Renal cortex interstitium (tissue), 15 donors: ENCODE measurements around the gene TXN. TPM values are rescaled to one million over a fixed set of nuclear protein-coding genes. Genes with fewer than 3 reads are reported as not detected.

Source experiments
- DNase-seq, 11 donors: peaks; one replicate each; pipeline ENCODE4 v3.0.0-alpha.2; 2013; ENCODE audit warnings: low read depth in 9 of 11, low spot score in 4 of 11; ENCODE audit errors: extremely low read depth in 1 of 11
- long read RNA-seq, 16 experiments: transcript quantifications; one replicate each; lab custom pipeline, GENCODE V29; 2026
- polyA plus RNA-seq, 3 donors: library from polyadenylated mRNA; unstranded; fragments of 120-200 nt; gene quantifications; one replicate each; pipeline ENCODE4 v1.2.1, GENCODE V29; 2013; ENCODE audit not compliant: insufficient read length in 3 of 3

TXN gene
- polyA plus RNA-seq = 100 to 1,000 TPM; 208 to 240 (median 208) TPM
- long read RNA-seq, donor 1, transcript TXN-202 (5 exons, 869 nt) = major isoform, 235 of 256 reads
- long read RNA-seq, donor 1, partial matches to known transcripts = 17 of 256 reads
- long read RNA-seq, donor 1, other reads (novel, unspliced or antisense) = 0 of 256 reads
- long read RNA-seq, donor 2, transcript TXN-203 (2 exons, 540 nt) = minor isoform, 5 of 265 reads
- long read RNA-seq, donor 2, transcript TXN-202 (5 exons, 869 nt) = major isoform, 240 of 265 reads
- long read RNA-seq, donor 2, partial matches to known transcripts = 20 of 265 reads
- long read RNA-seq, donor 2, other reads (novel, unspliced or antisense) = 0 of 265 reads
- long read RNA-seq, donor 3, transcript TXN-202 (5 exons, 869 nt) = major isoform, 362 of 392 reads
- long read RNA-seq, donor 3, transcript TXN-203 (2 exons, 540 nt) = minor isoform, 11 of 392 reads
- long read RNA-seq, donor 3, partial matches to known transcripts = 19 of 392 reads
- long read RNA-seq, donor 3, other reads (novel, unspliced or antisense) = 0 of 392 reads
- long read RNA-seq, donor 4, transcript TXN-202 (5 exons, 869 nt) = major isoform, 211 of 240 reads
- long read RNA-seq, donor 4, partial matches to known transcripts = 20 of 240 reads
- long read RNA-seq, donor 4, other reads (novel, unspliced or antisense) = 7 of 240 reads
- long read RNA-seq, donor 5 = 0 reads
- long read RNA-seq, donor 6, transcript TXN-202 (5 exons, 869 nt) = major isoform, 237 of 291 reads
- long read RNA-seq, donor 6, partial matches to known transcripts = 51 of 291 reads
- long read RNA-seq, donor 6, other reads (novel, unspliced or antisense) = 0 of 291 reads
- long read RNA-seq, donor 7, transcript TXN-202 (5 exons, 869 nt) = major isoform, 303 of 319 reads
- long read RNA-seq, donor 7, partial matches to known transcripts = 8 of 319 reads
- long read RNA-seq, donor 7, other reads (novel, unspliced or antisense) = 6 of 319 reads
- long read RNA-seq, donor 8, transcript TXN-202 (5 exons, 869 nt) = major isoform, 574 of 716 reads
- long read RNA-seq, donor 8, transcript TXN-203 (2 exons, 540 nt) = minor isoform, 12 of 716 reads
- long read RNA-seq, donor 8, partial matches to known transcripts = 113 of 716 reads
- long read RNA-seq, donor 8, other reads (novel, unspliced or antisense) = 17 of 716 reads
- long read RNA-seq, donor 9, transcript TXN-202 (5 exons, 869 nt) = major isoform, 248 of 283 reads
- long read RNA-seq, donor 9, partial matches to known transcripts = 33 of 283 reads
- long read RNA-seq, donor 9, other reads (novel, unspliced or antisense) = 0 of 283 reads
- long read RNA-seq, donor 10, transcript TXN-202 (5 exons, 869 nt) = major isoform, 316 of 354 reads
- long read RNA-seq, donor 10, transcript TXN-203 (2 exons, 540 nt) = minor isoform, 5 of 354 reads
- long read RNA-seq, donor 10, partial matches to known transcripts = 25 of 354 reads
- long read RNA-seq, donor 10, other reads (novel, unspliced or antisense) = 6 of 354 reads
- long read RNA-seq, donor 11, transcript TXN-202 (5 exons, 869 nt) = major isoform, 192 of 203 reads
- long read RNA-seq, donor 11, partial matches to known transcripts = 9 of 203 reads
- long read RNA-seq, donor 11, other reads (novel, unspliced or antisense) = 0 of 203 reads
- long read RNA-seq, donor 12, transcript TXN-202 (5 exons, 869 nt) = major isoform, 122 of 151 reads
- long read RNA-seq, donor 12, partial matches to known transcripts = 25 of 151 reads
- long read RNA-seq, donor 12, other reads (novel, unspliced or antisense) = 0 of 151 reads
- long read RNA-seq, donor 13 = 0 reads
- long read RNA-seq, donor 14, transcript TXN-202 (5 exons, 869 nt) = major isoform, 265 of 285 reads
- long read RNA-seq, donor 14, partial matches to known transcripts = 17 of 285 reads
- long read RNA-seq, donor 14, other reads (novel, unspliced or antisense) = 0 of 285 reads
- long read RNA-seq, donor 15, transcript TXN-202 (5 exons, 869 nt) = major isoform, 96 of 115 reads
- long read RNA-seq, donor 15, partial matches to known transcripts = 17 of 115 reads
- long read RNA-seq, donor 15, other reads (novel, unspliced or antisense) = 0 of 115 reads
- long read RNA-seq, donor 16, transcript TXN-202 (5 exons, 869 nt) = major isoform, 601 of 666 reads
- long read RNA-seq, donor 16, transcript TXN-203 (2 exons, 540 nt) = minor isoform, 8 of 666 reads
- long read RNA-seq, donor 16, partial matches to known transcripts = 41 of 666 reads
- long read RNA-seq, donor 16, other reads (novel, unspliced or antisense) = 16 of 666 reads

GRCh38 chr9:110256380-110257096, at the start of gene TXN:
Gene TXN (minus strand): TSS chr9:110256507. CDS start chr9:110256435, 72 bp downstream.
- peak; percentile 68 to 87 (median 80) for DNase-seq

GRCh38 chr9:110303133-110303532, 46.8 kb upstream of the TXN start:
- no peak for DNase-seq

- no peak for DNase-seq
Observed at GRCh38 chr9:110298043-110298605, 41.8 kb upstream of the TXN start.

GRCh38 chr9:110293248-110293647, 36.9 kb upstream of the TXN start:
- DNase-seq = no peak

GRCh38 chr9:110291921-110292557, 35.7 kb upstream of the TXN start:
- DNase-seq = no peak

GRCh38 chr9:110290001-110290400, 33.7 kb upstream of the TXN start:
- DNase-seq = no peak

GRCh38 chr9:110288503-110288902, 32.2 kb upstream of the TXN start:
- no peak for DNase-seq

GRCh38 chr9:110287289-110287680, 31.0 kb upstream of the TXN start:
- DNase-seq = no peak

GRCh38 chr9:110284211-110284844, 28.0 kb upstream of the TXN start:
- no peak for DNase-seq

- DNase-seq = no peak
Observed at GRCh38 chr9:110283751-110284150, 27.4 kb upstream of the TXN start.

GRCh38 chr9:110282739-110283081, 26.4 kb upstream of the TXN start:
- DNase-seq = no peak

GRCh38 chr9:110282018-110282738, 25.9 kb upstream of the TXN start:
- DNase-seq = no peak

GRCh38 chr9:110278080-110278707, 21.9 kb upstream of the TXN start:
- no peak for DNase-seq

GRCh38 chr9:110276781-110277180, 20.5 kb upstream of the TXN start:
- no peak for DNase-seq
